Subcutaneous adipose tissue (tissue), 4 donors: ENCODE data around the gene MKRN2OS. TPM values are rescaled to one million over a fixed set of nuclear protein-coding genes. Genes with fewer than 3 reads are reported as not detected.

Experiments used
- total RNA-seq, 4 donors: library from RNA; depleted of rRNA; stranded (reverse); fragments of >200 nt; gene quantifications; one replicate each; pipeline ENCODE4 v1.1.0, GENCODE V29; 2016
- TF ChIP-seq, protein P1 (sequence below): fragments of 450-650 bp; IDR thresholded peaks from one replicate; pipeline ENCODE4 v1.5.1; 2016; ENCODE audit warnings: low read depth, mild to moderate bottlenecking, control low read depth, antibody characterized with exemption, moderate library complexity

MKRN2OS gene
- total RNA-seq, 4 donors from 2014 or later = not detected

DNA sequence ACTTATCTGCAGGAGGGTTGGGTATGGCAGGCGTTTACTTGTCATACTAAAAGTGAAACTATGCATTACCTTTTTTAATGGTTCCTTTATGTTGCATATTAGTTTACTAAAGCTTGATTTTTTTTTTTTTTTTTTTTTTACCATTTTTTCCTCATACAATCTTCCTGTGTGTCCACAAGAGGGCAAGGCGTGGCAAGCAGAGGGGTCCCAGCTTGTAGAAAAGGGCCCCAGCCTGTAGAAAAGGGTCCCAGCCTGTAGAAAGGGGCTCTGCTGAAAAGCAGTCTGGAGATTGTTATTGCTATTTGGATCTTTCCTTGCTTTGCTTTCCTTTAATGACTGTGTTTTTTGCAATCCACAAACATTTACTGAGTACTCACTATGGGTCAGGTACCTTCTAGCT is 33.4 kb upstream of the MKRN2OS start:
- TF ChIP-seq, protein P1, sequence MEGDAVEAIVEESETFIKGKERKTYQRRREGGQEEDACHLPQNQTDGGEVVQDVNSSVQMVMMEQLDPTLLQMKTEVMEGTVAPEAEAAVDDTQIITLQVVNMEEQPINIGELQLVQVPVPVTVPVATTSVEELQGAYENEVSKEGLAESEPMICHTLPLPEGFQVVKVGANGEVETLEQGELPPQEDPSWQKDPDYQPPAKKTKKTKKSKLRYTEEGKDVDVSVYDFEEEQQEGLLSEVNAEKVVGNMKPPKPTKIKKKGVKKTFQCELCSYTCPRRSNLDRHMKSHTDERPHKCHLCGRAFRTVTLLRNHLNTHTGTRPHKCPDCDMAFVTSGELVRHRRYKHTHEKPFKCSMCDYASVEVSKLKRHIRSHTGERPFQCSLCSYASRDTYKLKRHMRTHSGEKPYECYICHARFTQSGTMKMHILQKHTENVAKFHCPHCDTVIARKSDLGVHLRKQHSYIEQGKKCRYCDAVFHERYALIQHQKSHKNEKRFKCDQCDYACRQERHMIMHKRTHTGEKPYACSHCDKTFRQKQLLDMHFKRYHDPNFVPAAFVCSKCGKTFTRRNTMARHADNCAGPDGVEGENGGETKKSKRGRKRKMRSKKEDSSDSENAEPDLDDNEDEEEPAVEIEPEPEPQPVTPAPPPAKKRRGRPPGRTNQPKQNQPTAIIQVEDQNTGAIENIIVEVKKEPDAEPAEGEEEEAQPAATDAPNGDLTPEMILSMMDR = no peak

DNA sequence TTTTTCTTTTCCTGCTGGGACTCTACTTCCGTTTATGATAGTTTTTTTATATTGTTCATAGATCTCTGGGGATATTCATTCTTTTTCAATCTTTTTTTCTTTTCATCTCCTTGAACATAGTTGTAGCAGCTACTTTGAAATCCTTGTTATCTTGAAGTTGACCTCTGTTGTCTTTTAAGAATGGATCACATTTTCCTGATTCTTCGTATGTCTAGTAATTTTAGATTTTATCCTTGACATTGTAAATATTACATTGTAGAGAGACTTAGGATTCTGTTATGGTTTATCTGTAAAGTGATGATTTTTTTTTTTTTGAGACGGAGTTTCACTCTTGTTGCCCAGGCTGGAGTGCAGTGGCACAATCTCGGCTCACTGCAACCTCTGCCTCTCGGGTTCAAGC is 32.1 kb upstream of the MKRN2OS start:
- TF ChIP-seq, protein P1 = no peak

DNA sequence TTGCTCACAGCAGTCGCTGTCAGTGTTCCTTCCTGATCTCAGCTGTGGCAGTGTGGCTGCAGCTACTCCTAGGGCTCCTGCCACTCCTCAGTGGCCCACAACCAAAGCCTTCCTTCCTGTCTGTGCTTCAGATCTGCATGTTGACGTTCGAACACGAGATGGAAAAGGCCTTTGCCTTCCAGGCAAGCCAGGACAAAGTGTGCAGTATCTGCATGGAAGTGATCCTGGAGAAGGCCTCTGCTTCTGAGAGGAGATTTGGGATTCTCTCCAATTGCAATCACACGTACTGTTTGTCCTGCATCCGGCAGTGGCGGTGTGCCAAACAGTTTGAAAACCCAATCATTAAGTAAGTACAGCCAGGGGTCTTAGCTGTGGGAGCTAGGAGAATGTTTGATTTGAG is 29.4 kb upstream of the MKRN2OS start:
- TF ChIP-seq, protein P1 = no peak

DNA sequence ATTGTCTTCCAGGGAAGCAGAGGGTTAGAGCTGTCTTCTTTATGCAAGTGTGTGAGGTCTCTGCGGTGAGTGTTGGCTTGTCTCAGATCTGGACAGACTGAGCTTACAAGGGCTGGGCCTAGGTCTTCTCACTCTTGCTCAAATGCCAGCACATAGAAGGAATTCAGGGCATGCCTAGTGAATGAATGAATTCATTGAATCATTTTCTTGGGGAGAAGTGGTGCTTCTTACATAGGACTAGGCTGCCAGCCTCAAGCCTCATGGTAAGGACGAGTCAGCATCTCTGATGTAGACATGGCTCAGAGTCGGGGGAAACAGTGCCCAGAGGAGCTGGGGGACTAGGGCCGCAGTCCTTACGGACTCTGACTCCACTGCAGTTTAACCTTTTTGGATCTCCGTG is 28.8 kb upstream of the MKRN2OS start:
- TF ChIP-seq, protein P1 = no peak

DNA sequence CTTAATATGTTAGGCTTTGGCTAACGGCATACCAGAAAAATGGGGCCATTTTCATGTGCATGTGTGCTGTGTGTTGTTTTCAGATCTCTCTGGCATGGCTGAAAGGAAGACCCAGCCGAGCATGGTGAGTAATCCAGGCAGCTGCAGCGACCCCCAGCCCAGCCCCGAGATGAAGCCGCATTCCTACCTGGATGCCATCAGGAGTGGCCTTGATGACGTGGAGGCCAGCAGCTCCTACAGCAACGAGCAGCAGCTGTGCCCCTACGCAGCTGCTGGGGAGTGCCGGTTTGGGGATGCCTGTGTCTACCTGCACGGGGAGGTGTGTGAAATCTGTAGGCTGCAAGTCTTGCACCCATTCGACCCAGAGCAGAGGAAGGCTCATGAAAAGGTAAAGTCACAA is 26.7 kb upstream of the MKRN2OS start:
- TF ChIP-seq, protein P1 = no peak

DNA sequence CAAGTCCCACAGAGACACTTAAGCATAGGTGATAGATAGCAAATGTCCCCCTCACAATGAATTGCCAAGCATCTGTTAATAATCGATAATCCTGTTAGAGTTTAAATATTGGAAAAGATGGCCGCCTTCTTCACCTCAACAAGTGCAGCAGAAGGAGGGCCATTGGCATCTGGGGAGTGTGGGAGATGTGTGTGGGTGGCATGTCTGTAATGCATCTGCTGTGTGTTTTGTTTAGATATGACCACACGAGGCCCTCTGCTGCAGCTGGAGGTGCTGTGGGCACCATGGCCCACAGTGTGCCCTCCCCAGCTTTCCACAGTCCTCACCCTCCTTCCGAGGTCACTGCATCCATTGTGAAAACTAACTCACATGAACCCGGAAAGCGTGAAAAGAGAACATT is 24.5 kb upstream of the MKRN2OS start:
- TF ChIP-seq, protein P1 = no peak

DNA sequence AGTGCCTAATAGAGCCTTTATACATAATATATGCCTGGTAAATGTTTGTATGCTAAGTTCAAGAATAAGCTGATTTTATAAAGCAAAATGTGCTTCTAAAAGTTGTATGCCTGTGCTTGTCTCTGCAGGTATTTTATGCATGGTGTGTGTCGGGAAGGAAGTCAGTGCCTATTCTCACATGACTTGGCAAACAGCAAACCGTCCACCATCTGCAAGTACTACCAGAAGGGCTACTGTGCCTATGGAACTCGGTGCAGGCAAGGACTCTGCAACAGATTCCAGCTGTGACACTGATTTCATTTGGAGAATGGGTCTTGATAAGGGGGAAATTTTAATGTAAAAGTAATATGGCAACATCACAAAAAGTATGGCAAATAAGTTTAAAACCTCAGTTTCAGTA is 23.4 kb upstream of the MKRN2OS start:
- TF ChIP-seq, protein P1 = no peak
